Measurements from ENCODE around the gene IL1R1.

- TF ChIP-seq CTCF (optimal IDR thresholded peaks at IDR 0.05 in 1 of 3, IDR thresholded peaks at IDR 0.05 in 1 of 3, conservative IDR thresholded peaks at IDR 0.05 in 1 of 3; ENCODE audit: extremely low read depth in 1 of 3, insufficient read depth in 2 of 3, low read length in 3 of 3) (no peak), EZH2 (IDR thresholded peaks at IDR 0.05; ENCODE audit: low read length) (no peak)
Observed at GRCh38 chr2:102110596-102111334, 31.8 kb upstream of the IL1R1 start.

Data from keratinocyte (primary cell).